NCI-H460 (cell line): ENCODE measurements around the gene DSCAM. TPM values are rescaled to one million over a fixed set of nuclear protein-coding genes. Genes with fewer than 3 reads are reported as not detected.
"Not testable (repeated sequence)": the region's sequence is repeated elsewhere in the genome, so short reads cannot be mapped to it uniquely, and the experiment has no call there.

Experiments
- DNase-seq: peaks from one replicate; pipeline ENCODE4 v3.0.0-alpha.2; 2016; ENCODE audit warnings: low read depth; ENCODE audit errors: extremely low read depth
- total RNA-seq: library from RNA; depleted of rRNA; stranded (reverse); fragments of >200 nt; shearing (Covaris generic); gene quantifications from 2 replicates; pipeline ENCODE4 v1.2.3, GENCODE V29; 2014

The DSCAM gene
- total RNA-seq, 1 experiment from 2014 or later, result not detected

DNA sequence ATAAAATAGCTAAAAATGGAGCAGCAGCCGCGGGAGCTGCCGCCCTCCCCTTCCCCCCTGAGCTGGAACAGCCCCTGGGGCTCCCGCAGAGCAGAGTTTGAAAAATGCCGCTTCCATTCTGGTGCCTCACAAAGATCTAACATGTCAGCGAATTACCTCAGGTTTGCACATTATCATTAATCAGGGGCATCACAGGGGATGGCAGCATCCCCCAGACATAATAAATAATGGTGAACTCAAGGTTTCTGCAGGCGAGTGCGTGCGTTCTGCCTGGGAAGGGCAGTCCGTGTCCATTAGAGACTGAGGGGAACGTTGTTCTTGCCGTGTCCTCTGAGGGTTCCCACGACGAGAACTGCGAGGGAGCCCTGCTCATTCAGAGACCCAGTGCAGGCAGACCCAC, 372.4 kb downstream of the DSCAM start:
- DNase-seq, result no peak

DNA sequence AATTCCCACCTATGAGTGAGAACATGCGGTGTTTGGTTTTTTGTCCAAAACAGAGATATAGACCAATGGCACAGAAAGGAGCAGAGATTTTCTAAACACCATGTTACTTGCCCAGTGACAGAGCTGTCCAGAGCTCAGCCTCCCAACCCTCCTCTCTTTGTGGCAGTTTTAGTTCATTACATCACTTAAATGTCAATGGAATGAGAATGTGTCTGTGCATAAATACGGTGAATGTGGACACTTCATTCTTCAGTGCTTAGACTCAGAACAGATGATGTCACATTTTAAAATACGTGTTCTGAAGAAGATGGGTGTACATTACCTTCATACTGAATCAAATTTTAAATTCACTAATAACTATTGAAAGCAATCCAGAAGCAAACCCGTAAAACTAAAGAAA, 374.9 kb downstream of the DSCAM start:
- DNase-seq, result no peak

DNA sequence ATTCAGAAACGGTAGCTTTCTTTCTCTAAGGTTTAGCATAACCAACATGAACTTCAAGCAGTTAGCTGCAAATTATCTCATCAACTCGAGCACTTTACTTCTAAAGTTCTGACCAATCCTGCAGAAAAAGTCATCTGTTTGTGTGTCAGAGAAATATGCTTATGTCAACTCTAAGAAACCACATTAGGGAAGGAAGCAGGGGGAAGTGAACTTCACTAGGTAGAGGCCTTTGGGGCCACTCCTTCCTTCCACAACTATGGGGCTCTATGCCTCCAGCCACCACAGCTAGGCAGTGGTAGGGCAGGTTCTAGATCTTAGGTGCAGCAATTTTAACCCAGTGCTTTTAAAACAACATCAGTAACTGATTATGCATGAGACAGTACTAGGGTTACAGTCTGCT, 375.9 kb downstream of the DSCAM start:
- DNase-seq, result no peak

GRCh38 chr21:40466893-40467483, 380.0 kb downstream of the DSCAM start:
- peak; percentile 22 for DNase-seq

- DNase-seq, result no peak
These were observed 381.6 kb downstream of the DSCAM start for GRCh38 chr21:40465382-40465781.

GRCh38 chr21:40463176-40463575, 383.8 kb downstream of the DSCAM start:
- no peak for DNase-seq

DNA sequence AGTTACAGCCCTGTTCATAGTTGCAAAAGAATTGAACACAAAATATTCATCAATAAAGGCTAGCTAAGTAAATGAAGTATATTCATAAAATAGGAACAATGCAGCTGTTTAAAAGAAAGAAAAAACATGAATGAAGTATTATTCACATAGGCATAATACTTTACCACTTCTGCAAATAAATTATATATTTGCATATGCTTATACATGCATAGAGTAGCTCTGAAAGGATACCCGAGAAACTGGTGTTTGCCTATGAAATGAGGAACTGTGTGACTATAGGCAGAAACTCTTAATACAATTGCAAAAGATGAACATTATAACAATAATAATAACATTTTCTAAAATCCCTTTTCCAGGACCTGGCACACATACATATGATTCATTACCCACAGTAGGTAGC, 385.9 kb downstream of the DSCAM start:
- DNase-seq, result no peak

- DNase-seq, result no peak
These were observed 389.2 kb downstream of the DSCAM start for GRCh38 chr21:40457741-40458140.

DNA sequence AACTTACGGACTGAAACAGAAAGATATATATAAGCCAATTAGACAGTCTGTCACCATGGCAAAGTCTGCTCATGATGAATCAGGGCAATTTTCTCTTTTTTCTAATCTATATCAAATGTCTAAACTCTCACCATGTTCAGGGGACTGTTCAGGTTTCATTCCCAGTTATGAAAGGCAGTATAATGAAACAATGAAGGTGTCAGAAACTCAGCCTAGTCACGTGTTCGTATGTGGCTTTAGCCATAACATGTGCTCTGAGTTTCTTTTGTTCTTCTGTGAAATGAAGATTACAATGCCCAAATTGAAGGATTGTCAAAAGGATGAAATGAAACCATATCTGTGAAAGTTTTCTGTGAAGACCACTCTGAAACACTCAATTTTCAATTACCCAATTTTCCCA, 392.9 kb downstream of the DSCAM start:
- DNase-seq, result no peak

GRCh38 chr21:40453183-40453582, 393.8 kb downstream of the DSCAM start:
- no peak for DNase-seq

- no peak for DNase-seq
These were observed 394.4 kb downstream of the DSCAM start for GRCh38 chr21:40452548-40452947.

DNA sequence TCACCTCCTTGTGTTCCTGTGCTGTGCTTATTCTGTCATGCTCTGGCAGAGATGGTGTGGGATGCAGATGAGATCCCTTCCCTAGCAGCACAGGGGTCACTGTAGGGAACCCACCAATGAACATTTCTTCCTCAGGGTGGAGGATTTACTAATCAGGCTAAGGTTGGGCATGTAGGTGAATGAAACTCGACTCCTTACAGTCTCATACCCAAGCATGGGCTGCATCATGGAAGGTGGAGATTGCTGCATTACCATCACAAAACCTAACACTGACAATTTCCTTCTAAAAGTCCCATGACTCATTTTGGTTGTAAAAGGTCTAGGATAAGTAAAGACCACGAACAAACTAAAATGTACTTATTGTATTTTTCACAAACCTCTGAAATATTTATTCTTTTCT, 399.9 kb downstream of the DSCAM start:
- DNase-seq, result no peak

DNA sequence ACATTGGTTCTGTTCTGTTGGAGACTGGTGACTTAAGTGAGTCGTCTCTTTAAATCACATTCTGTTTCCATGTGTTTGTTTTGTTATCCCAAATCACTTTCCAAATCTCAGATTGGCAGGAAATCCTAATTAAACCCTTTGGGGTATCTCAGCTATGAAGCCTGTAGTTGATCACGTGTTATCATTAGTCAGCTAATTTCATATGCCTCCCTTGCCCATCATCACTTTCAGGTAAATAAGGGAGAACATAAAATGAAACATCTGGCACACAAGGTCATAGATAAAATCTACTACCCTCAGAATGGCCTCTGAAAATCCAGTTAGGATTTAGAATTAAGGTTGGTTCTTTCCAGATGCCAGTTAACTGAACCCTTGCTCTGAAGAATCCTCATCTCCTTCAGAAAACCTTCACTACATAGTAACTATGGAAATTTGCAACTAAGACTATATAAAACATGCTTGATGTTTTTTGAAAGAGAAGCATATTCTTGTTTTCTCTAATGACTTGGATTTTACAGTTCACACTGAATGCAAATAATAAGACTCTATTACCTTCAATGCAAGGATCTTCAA, 401.5 kb downstream of the DSCAM start:
- no peak for DNase-seq

GRCh38 chr21:40439581-40439980, 407.4 kb downstream of the DSCAM start:
- not testable (repeated sequence) for DNase-seq

- DNase-seq, result no peak
These were observed 408.3 kb downstream of the DSCAM start for GRCh38 chr21:40438616-40439015.

- DNase-seq, result no peak
These were observed 410.7 kb downstream of the DSCAM start for GRCh38 chr21:40436261-40436660.

DNA sequence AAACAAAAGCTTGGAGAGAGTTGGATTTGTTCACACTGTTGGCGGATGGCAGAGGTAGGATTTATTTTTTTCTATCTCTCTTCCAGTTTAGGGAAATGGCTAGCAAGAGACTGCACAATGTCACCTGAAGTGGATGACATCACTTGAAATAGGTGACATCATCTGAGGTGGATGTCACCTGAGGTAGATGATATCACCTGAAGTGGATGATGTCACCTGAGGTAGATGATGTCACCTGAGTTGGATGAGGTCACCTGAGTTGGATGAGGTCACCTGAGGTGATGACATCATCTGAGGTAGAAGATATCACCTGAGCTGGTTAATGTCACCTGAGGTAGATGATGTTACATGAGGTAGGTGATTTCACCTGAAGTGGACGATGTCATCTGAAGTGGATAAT, 413.4 kb downstream of the DSCAM start:
- DNase-seq, result no peak

DNA sequence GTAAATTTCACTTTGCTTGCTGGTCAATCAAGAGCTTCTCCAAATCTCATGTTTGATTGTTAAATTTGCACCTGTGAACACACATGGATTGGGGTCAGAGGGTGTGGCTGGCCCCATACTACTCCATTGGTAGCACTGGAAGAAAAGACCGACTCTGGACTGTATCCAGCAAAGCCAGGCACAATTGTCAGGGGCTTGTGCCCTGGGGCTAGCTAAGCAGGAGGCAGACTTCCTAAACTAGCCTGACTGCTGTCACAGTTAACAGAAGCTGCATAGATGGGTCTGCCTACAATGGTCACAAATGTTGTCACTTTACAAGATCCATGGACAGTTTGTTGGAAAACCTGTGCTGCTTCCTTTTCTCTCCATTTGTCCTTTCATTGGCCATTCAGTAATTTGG, 421.0 kb downstream of the DSCAM start:
- no peak for DNase-seq

DNA sequence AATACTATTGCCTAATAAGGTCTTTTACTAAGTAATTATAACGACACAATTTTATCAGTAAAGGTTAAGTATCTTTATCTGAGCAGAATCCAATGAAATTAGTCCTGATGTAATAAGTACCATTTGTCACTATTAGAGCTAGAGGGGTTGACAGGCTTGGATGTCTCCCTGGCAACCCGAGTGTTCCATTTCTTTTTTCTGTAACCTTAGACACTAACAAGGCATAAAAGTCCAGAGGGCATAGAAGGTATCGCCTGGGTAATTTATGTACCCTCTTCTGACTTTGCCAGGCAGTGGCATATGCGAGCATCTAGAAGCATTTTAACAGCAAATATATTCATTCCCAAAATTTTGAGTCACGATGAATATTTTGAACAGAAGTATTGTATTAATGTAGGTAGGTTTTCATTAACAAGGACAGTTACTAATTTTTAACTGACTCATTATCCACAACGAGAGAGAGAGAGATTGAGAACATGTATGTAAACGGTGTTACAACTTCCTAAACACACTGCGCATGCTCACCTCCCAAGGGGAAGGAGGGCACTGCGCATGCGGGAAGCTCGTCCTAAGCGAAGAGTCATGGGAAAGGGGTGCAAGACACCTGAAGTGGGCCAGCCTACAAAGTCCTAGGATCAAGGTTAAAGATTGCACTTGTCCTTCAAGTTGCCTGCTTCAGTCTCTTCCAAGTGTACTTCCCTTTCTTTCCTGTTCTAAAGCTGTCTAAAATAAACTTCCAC, 423.9 kb downstream of the DSCAM start:
- no peak for DNase-seq

DNA sequence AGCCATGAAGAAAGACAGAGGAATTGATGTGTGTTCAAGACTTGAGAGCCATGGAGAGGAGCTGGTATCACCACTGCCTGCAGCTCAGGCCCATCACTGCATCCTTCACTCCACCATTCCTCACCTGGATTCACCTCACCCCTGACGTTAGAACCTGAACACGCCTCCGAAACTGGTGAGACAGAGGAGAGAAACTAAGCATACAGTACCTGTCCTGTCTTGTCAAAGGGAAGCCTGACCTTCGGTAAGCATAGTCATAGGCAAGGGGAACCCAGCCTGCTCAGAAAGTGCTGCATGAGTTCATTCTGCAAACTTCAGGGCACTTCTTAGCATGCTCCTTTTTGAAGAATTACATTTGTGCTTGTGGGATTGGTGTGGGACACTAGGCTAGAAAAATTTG, 425.8 kb downstream of the DSCAM start:
- no peak for DNase-seq

DNA sequence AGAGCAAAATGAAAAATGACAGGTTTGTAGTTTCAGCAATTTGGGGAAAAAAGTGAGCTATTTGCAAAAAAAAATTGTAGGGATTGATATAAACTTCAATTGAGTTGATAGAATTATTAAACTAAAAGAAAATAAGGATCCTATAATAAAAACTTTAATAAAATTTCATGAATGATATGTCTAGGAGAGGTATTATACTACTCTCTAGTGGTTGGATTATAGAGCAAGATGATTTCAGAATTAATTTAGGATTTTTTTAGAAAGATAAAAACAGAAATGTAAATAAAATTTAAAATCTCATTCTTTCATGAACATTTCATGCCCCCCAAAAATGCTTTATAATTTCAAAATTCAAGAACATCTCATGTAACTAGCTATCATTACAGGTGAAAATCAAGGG, 430.4 kb downstream of the DSCAM start:
- no peak for DNase-seq

- no peak for DNase-seq
These were observed 438.4 kb downstream of the DSCAM start for GRCh38 chr21:40408561-40408960.
